WTC11 (cell line): Measurements from ENCODE around the gene CHSY3. TPM values are rescaled to one million over a fixed set of nuclear protein-coding genes. Genes with fewer than 3 reads are reported as not detected.

Experiments used
- ATAC-seq: fragments of 200-7000 bp; cut with Tn5 transposase; 2 replicates; pipeline ENCODE4 v1.10.0; 2021; ENCODE audit warnings: mild to moderate bottlenecking, moderate library complexity
- CTCF ChIA-PET: fragments of 300-600 bp; sonication (Branson Sonifier 250); formaldehyde crosslinking; loops from one replicate; lab custom pipeline; 2021; ENCODE audit warnings: antibody characterized with exemption; lab: Charles Lee
- POLR2A ChIA-PET: fragments of 350-600 bp; sonication (Branson Sonifier 250); formaldehyde crosslinking; loops from one replicate; lab custom pipeline; 2021; ENCODE audit warnings: antibody characterized with exemption; lab: Charles Lee
- DNase-seq: peaks from one replicate; pipeline ENCODE4 v3.0.0; 2021; ENCODE audit warnings: low spot score
- H3K27ac Mint-ChIP-seq: 2 replicates; pipeline ENCODE4 v1.8.0; 2021; ENCODE audit warnings: mixed read lengths
- H3K27me3 Mint-ChIP-seq: 2 replicates; pipeline ENCODE4 v1.8.0; 2021; ENCODE audit warnings: low read depth, mild to moderate bottlenecking, moderate library complexity, mixed read lengths
- H3K36me3 Mint-ChIP-seq: 2 replicates; pipeline ENCODE4 v1.8.0; 2021; ENCODE audit warnings: mixed read lengths
- H3K4me1 Mint-ChIP-seq: 2 replicates; pipeline ENCODE4 v1.8.0; 2022; ENCODE audit warnings: mixed read lengths
- H3K4me3 Mint-ChIP-seq: 2 replicates; pipeline ENCODE4 v1.8.0; 2021; ENCODE audit warnings: mild to moderate bottlenecking, moderate library complexity, mixed read lengths
- H3K9me3 Mint-ChIP-seq: 2 replicates; pipeline ENCODE4 v1.8.0; 2021; ENCODE audit warnings: mixed read lengths
- CBFB ChIP-seq: sonication (generic); formaldehyde crosslinking; IDR thresholded peaks from 2 replicates; pipeline ENCODE4 v1.8.1; 2022; ENCODE audit warnings: mild to moderate bottlenecking, low read depth, missing genetic modification reagents
- CREB1 ChIP-seq: sonication (generic); formaldehyde crosslinking; IDR thresholded peaks from 2 replicates; pipeline ENCODE4 v1.8.0; 2023; ENCODE audit warnings: mild to moderate bottlenecking, missing genetic modification reagents
- CREM ChIP-seq: sonication (generic); formaldehyde crosslinking; IDR thresholded peaks from 2 replicates; pipeline ENCODE4 v1.8.1; 2022; ENCODE audit warnings: mild to moderate bottlenecking, missing genetic modification reagents, moderate library complexity
- ELF4 ChIP-seq: sonication (generic); formaldehyde crosslinking; IDR thresholded peaks from 2 replicates; pipeline ENCODE4 v1.8.1; 2022; ENCODE audit warnings: low read depth, mild to moderate bottlenecking, moderate library complexity, missing genetic modification reagents
- ESRRA ChIP-seq: sonication (generic); formaldehyde crosslinking; IDR thresholded peaks from 2 replicates; pipeline ENCODE4 v1.8.1; 2022; ENCODE audit warnings: mild to moderate bottlenecking, missing genetic modification reagents, borderline replicate concordance
- ETV6 ChIP-seq: sonication (generic); formaldehyde crosslinking; IDR thresholded peaks from 2 replicates; pipeline ENCODE4 v1.8.1; 2022; ENCODE audit warnings: mild to moderate bottlenecking, missing genetic modification reagents
- JUN ChIP-seq: sonication (generic); formaldehyde crosslinking; IDR thresholded peaks from 2 replicates; pipeline ENCODE4 v1.8.0; 2023; ENCODE audit warnings: mild to moderate bottlenecking, missing genetic modification reagents
- KAT7 ChIP-seq: sonication (generic); formaldehyde crosslinking; IDR thresholded peaks from 2 replicates; pipeline ENCODE4 v1.8.1; 2023; ENCODE audit warnings: missing genetic modification reagents, mild to moderate bottlenecking, borderline replicate concordance
- MXD4 ChIP-seq: fragments of 250-450 bp; sonication (Bioruptor Pico); IDR thresholded peaks from 2 replicates; pipeline ENCODE4 v1.8.0; 2021; ENCODE audit warnings: mild to moderate bottlenecking, moderate library complexity, borderline replicate concordance
- NFATC4 ChIP-seq: fragments of 250-450 bp; sonication (Bioruptor Pico); IDR thresholded peaks from 2 replicates; pipeline ENCODE4 v1.9.0; 2021; ENCODE audit warnings: mild to moderate bottlenecking
- NR1H2 ChIP-seq: sonication (generic); formaldehyde crosslinking; IDR thresholded peaks from 2 replicates; pipeline ENCODE4 v1.9.0; 2021; ENCODE audit warnings: mild to moderate bottlenecking, moderate library complexity, missing genetic modification reagents
- NR3C1 ChIP-seq: sonication (generic); formaldehyde crosslinking; conservative IDR thresholded peaks from 2 replicates; pipeline ENCODE4 v1.8.1; 2023; ENCODE audit warnings: low read depth, mild to moderate bottlenecking, missing genetic modification reagents
- ZNF219 ChIP-seq: sonication (generic); formaldehyde crosslinking; IDR thresholded peaks from 2 replicates; pipeline ENCODE4 v1.8.0; 2023; ENCODE audit warnings: missing genetic modification reagents, mild to moderate bottlenecking, borderline replicate concordance
- total RNA-seq: library from RNA; stranded (reverse); gene quantifications from 3 replicates; pipeline ENCODE4 v1.2.3, GENCODE V29; 2021
- TF ChIP-seq, protein P1 (sequence below): sonication (generic); formaldehyde crosslinking; IDR thresholded peaks from 2 replicates; pipeline ENCODE4 v1.8.0; 2023; ENCODE audit warnings: missing genetic modification reagents, mild to moderate bottlenecking, borderline replicate concordance
- TF ChIP-seq, protein P2 (sequence below): sonication (generic); formaldehyde crosslinking; IDR thresholded peaks from 2 replicates; pipeline ENCODE4 v1.8.1; 2022; ENCODE audit warnings: mild to moderate bottlenecking, moderate library complexity, missing genetic modification reagents
- TF ChIP-seq, protein P3 (sequence below): fragments of 250-450 bp; sonication (Bioruptor Pico); IDR thresholded peaks from 2 replicates; pipeline ENCODE4 v1.9.0; 2021; ENCODE audit warnings: mild to moderate bottlenecking, borderline replicate concordance
- TF ChIP-seq, protein P4 (sequence below): sonication (generic); formaldehyde crosslinking; conservative IDR thresholded peaks from 2 replicates; pipeline ENCODE4 v1.8.1; 2022; ENCODE audit warnings: mild to moderate bottlenecking, missing genetic modification reagents

Gene CHSY3
- total RNA-seq, 1 experiment from 2014 or later = 0.98 TPM

DNA sequence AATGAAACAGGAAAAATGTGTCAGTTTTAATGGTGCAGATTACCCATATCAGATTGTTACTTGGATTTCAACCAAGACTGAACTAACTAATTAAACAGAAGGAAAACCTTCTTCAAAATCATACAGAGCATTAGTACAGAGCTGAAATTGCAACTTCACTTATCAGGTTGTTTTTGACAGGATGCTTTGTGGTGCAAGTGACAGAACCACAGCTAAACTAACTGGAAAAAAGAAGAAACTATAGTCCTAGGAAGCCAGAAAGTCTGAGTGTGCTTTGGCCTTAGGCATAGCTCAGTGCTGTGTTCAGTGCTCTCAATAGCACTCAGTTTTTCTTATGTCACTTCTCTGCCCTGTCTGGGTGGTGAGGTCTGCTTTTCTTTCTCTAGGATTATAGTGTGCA, 267.4 kb downstream of the CHSY3 start (continued):
- no peak for TF ChIP-seq NR1H2 (CRISPR knock-in tag)
- TF ChIP-seq ZNF219 (CRISPR knock-in tag) = no peak
- no peak for TF ChIP-seq ETV6 (CRISPR knock-in tag)
- TF ChIP-seq NFATC4 = no peak
- no peak for TF ChIP-seq CREB1 (CRISPR knock-in tag)
- TF ChIP-seq KAT7 (CRISPR knock-in tag) = no peak
- TF ChIP-seq, protein P1, sequence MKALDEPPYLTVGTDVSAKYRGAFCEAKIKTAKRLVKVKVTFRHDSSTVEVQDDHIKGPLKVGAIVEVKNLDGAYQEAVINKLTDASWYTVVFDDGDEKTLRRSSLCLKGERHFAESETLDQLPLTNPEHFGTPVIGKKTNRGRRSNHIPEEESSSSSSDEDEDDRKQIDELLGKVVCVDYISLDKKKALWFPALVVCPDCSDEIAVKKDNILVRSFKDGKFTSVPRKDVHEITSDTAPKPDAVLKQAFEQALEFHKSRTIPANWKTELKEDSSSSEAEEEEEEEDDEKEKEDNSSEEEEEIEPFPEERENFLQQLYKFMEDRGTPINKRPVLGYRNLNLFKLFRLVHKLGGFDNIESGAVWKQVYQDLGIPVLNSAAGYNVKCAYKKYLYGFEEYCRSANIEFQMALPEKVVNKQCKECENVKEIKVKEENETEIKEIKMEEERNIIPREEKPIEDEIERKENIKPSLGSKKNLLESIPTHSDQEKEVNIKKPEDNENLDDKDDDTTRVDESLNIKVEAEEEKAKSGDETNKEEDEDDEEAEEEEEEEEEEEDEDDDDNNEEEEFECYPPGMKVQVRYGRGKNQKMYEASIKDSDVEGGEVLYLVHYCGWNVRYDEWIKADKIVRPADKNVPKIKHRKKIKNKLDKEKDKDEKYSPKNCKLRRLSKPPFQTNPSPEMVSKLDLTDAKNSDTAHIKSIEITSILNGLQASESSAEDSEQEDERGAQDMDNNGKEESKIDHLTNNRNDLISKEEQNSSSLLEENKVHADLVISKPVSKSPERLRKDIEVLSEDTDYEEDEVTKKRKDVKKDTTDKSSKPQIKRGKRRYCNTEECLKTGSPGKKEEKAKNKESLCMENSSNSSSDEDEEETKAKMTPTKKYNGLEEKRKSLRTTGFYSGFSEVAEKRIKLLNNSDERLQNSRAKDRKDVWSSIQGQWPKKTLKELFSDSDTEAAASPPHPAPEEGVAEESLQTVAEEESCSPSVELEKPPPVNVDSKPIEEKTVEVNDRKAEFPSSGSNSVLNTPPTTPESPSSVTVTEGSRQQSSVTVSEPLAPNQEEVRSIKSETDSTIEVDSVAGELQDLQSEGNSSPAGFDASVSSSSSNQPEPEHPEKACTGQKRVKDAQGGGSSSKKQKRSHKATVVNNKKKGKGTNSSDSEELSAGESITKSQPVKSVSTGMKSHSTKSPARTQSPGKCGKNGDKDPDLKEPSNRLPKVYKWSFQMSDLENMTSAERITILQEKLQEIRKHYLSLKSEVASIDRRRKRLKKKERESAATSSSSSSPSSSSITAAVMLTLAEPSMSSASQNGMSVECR = no peak
- TF ChIP-seq, protein P2, sequence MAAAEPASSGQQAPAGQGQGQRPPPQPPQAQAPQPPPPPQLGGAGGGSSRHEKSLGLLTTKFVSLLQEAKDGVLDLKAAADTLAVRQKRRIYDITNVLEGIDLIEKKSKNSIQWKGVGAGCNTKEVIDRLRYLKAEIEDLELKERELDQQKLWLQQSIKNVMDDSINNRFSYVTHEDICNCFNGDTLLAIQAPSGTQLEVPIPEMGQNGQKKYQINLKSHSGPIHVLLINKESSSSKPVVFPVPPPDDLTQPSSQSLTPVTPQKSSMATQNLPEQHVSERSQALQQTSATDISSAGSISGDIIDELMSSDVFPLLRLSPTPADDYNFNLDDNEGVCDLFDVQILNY (CRISPR knock-in tag) = no peak
- TF ChIP-seq JUN (CRISPR knock-in tag) = no peak
- no peak for TF ChIP-seq CREM (CRISPR knock-in tag)

DNA sequence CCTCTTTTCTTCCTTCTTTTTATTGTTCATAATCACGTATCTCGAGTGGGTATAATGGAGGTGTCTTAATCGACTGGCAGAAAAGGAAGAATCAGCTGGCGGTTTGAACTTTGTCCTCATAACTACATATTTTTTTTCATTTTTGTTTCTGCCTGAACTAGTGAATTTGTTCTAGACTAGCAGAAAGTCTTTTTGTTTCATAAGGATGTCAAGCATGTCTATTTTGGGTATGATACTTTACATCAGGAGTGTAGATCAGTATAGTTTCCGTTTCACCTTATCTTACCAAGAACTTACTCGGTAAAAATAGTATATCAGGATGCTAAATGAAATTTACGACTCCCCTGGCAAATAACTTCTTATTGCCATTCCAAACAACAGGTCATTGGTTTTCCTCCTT, 278.9 kb downstream of the CHSY3 start:
- DNase-seq = no peak
- POLR2A ChIA-PET = no interaction called here
- no peak overlapping the region for H3K4me3 Mint-ChIP-seq
- ATAC-seq = no peak
- H3K27ac Mint-ChIP-seq = no peak overlapping the region
- H3K9me3 Mint-ChIP-seq = peaks cover 3% of the 10 kb centered on the region; the same call in 1 of the 2 replicates
- H3K27me3 Mint-ChIP-seq = no peaks in the 10 kb centered on the region
- CTCF ChIA-PET = no interaction called here
- H3K4me1 Mint-ChIP-seq = no peaks in the 10 kb centered on the region
- H3K36me3 Mint-ChIP-seq = no peaks in the 10 kb centered on the region
- TF ChIP-seq NR1H2 (CRISPR knock-in tag) (no peak), NR3C1 (CRISPR knock-in tag) (no peak), CBFB (CRISPR knock-in tag) (no peak), MXD4 (no peak), ELF4 (CRISPR knock-in tag) (no peak), NFATC4 (no peak), ESRRA (no peak)
- TF ChIP-seq, protein P3, sequence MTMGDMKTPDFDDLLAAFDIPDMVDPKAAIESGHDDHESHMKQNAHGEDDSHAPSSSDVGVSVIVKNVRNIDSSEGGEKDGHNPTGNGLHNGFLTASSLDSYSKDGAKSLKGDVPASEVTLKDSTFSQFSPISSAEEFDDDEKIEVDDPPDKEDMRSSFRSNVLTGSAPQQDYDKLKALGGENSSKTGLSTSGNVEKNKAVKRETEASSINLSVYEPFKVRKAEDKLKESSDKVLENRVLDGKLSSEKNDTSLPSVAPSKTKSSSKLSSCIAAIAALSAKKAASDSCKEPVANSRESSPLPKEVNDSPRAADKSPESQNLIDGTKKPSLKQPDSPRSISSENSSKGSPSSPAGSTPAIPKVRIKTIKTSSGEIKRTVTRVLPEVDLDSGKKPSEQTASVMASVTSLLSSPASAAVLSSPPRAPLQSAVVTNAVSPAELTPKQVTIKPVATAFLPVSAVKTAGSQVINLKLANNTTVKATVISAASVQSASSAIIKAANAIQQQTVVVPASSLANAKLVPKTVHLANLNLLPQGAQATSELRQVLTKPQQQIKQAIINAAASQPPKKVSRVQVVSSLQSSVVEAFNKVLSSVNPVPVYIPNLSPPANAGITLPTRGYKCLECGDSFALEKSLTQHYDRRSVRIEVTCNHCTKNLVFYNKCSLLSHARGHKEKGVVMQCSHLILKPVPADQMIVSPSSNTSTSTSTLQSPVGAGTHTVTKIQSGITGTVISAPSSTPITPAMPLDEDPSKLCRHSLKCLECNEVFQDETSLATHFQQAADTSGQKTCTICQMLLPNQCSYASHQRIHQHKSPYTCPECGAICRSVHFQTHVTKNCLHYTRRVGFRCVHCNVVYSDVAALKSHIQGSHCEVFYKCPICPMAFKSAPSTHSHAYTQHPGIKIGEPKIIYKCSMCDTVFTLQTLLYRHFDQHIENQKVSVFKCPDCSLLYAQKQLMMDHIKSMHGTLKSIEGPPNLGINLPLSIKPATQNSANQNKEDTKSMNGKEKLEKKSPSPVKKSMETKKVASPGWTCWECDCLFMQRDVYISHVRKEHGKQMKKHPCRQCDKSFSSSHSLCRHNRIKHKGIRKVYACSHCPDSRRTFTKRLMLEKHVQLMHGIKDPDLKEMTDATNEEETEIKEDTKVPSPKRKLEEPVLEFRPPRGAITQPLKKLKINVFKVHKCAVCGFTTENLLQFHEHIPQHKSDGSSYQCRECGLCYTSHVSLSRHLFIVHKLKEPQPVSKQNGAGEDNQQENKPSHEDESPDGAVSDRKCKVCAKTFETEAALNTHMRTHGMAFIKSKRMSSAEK (CRISPR knock-in tag) = no peak
- TF ChIP-seq, protein P4, sequence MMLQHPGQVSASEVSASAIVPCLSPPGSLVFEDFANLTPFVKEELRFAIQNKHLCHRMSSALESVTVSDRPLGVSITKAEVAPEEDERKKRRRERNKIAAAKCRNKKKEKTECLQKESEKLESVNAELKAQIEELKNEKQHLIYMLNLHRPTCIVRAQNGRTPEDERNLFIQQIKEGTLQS (CRISPR knock-in tag) = no peak
- TF ChIP-seq, all 79 proteins: peak for 0
